Keratinocyte (primary cell): ENCODE results near the gene HDHD5. TPM values are rescaled to one million over a fixed set of nuclear protein-coding genes. Genes with fewer than 3 reads are reported as not detected.

ENCODE experiments used
- DNase-seq: peaks from one replicate; pipeline ENCODE4 v3.0.0-alpha.2; 2011; ENCODE audit warnings: low read depth, missing footprints, low spot score
- FAIRE-seq: peaks from 2 replicates; lab custom pipeline; 2011; peaks lifted over from hg19 to GRCh38; lab: Jason Lieb, UNC
- H2AFZ ChIP-seq: 2 replicates; pipeline ENCODE4 v1.6.0; 2012; ENCODE audit warnings: low read length, control low read depth, inconsistent platforms; ENCODE audit not compliant: control insufficient read depth
- H3K27ac ChIP-seq: 2 replicates; pipeline ENCODE4 v1.5.1; 2011; ENCODE audit warnings: low read length; ENCODE audit not compliant: control insufficient read depth, insufficient read depth
- H3K27me3 ChIP-seq: 3 replicates; pipeline ENCODE4 v1.6.0; 2011; ENCODE audit warnings: low read length; ENCODE audit not compliant: control insufficient read depth, insufficient read depth; ENCODE audit errors: extremely low read depth
- H3K36me3 ChIP-seq, 2 experiments: 2 replicates in 1 of 2; 3 replicates in 1 of 2; pipeline ENCODE4 v1.5.1; 2011; ENCODE audit warnings: low read length in 2 of 2, mild to moderate bottlenecking in 1 of 2; ENCODE audit not compliant: control insufficient read depth in 2 of 2, insufficient read depth in 2 of 2; ENCODE audit errors: extremely low read depth in 1 of 2
- H3K4me1 ChIP-seq: 3 replicates; pipeline ENCODE4 v1.5.1; 2011; ENCODE audit warnings: low read length; ENCODE audit not compliant: control insufficient read depth, insufficient read depth; ENCODE audit errors: extremely low read depth
- H3K4me2 ChIP-seq: 3 replicates; pipeline ENCODE4 v1.6.0; 2011; ENCODE audit warnings: low read depth, low read length; ENCODE audit not compliant: control insufficient read depth, insufficient read depth; ENCODE audit errors: extremely low read depth
- H3K4me3 ChIP-seq, 3 experiments: fragments of 200-600 bp in 1 of 3; sonication (generic) in 1 of 3; 2 replicates in 2 of 3; 3 replicates in 1 of 3; pipeline ENCODE4 v1.5.1; 2011 to 2016; ENCODE audit warnings: low read length in 3 of 3, mild to moderate bottlenecking in 3 of 3, control low read depth in 2 of 3, inconsistent platforms in 1 of 3, low read depth in 1 of 3, mixed read lengths in 1 of 3, mixed run types in 1 of 3, moderate library complexity in 1 of 3; ENCODE audit not compliant: control insufficient read depth in 2 of 3, insufficient read depth in 2 of 3; ENCODE audit errors: extremely low read depth in 1 of 3
- H3K79me2 ChIP-seq: 2 replicates; pipeline ENCODE4 v1.6.0; 2012; ENCODE audit warnings: low read length; ENCODE audit not compliant: control insufficient read depth, insufficient read depth
- H3K9ac ChIP-seq: 3 replicates; pipeline ENCODE4 v1.6.0; 2011; ENCODE audit warnings: low read length; ENCODE audit not compliant: control insufficient read depth, insufficient read depth; ENCODE audit errors: extremely low read depth
- H3K9me1 ChIP-seq: 3 replicates; pipeline ENCODE4 v1.6.0; 2011; ENCODE audit warnings: low read length; ENCODE audit not compliant: control insufficient read depth, insufficient read depth; ENCODE audit errors: extremely low read depth
- H3K9me3 ChIP-seq: 2 replicates; pipeline ENCODE4 v1.5.1; 2012; ENCODE audit warnings: low read depth, low read length; ENCODE audit not compliant: control insufficient read depth
- H4K20me1 ChIP-seq: 3 replicates; pipeline ENCODE4 v1.6.0; 2011; ENCODE audit warnings: low read length; ENCODE audit not compliant: control insufficient read depth, insufficient read depth; ENCODE audit errors: extremely low read depth
- EZH2 ChIP-seq: IDR thresholded peaks from one replicate; pipeline ENCODE4 v1.6.1; 2012; ENCODE audit warnings: inconsistent platforms, mild to moderate bottlenecking, low read length, moderate library complexity
- dilution Hi-C: fragments of 300-500 bp; cut with MboI; formaldehyde crosslinking; loops from one replicate; pipeline ENCODE4 v1.7.0; 2020; ENCODE audit warnings: low sequenced_read_pairs; ENCODE audit not compliant: extremely low pct_ligation_motif_present
- polyA plus RNA-seq, 5 experiments: library from polyadenylated mRNA; depleted of rRNA in 3 of 5; stranded (reverse) in 3 of 5; stranded (forward) in 1 of 5; unstranded in 1 of 5; fragments of >200 nt; gene quantifications; 1 replicate in 1 of 5; 2 replicates in 3 of 5; 3 replicates in 1 of 5; pipeline versions ENCODE4 v1.2.1 to v1.2.3, GENCODE V29; 2011 to 2012; ENCODE audit warnings: missing spikeins in 2 of 5, low read depth in 1 of 5, low replicate concordance in 1 of 5
- TF ChIP-seq, protein P1 (sequence below), 3 experiments: IDR thresholded peaks in 1 of 3; conservative IDR thresholded peaks in 1 of 3; optimal IDR thresholded peaks in 1 of 3; 2 replicates in 2 of 3; 3 replicates in 1 of 3; pipeline versions ENCODE3 to v1.5.1; 2011; ENCODE audit warnings: low read length in 3 of 3, mild to moderate bottlenecking in 3 of 3, moderate library complexity in 2 of 3, control low read depth in 1 of 3, inconsistent platforms in 1 of 3; ENCODE audit not compliant: insufficient read depth in 2 of 3; ENCODE audit errors: extremely low read depth in 1 of 3

The HDHD5 gene
- polyA plus RNA-seq, 1 donor (not counting 4 experiments of a cell fraction or from before 2014, with no cell fraction given) = 22.6 TPM

DNA sequence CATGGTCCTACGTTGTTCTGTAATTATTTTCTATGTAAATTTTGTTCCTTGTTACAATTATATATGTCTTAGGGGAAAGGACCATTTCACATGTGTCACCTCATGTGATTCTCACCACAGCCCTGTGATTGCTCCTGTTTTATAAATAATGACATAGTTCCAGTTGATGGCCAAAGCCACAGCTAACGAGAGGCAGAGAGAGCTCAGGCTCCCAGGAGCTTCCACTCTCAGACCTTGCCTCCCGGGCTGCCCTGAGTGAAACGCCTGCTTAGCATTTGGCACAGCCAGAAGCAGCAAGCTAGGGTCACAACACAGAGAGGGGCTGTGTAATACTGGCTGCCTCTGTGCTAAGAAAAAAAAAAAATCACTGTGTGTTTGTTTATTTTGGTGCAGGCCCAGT is 43.8 kb downstream of the HDHD5 start:
- no peaks in the 10 kb centered on the region for H3K79me2 ChIP-seq
- TF ChIP-seq, protein P1, sequence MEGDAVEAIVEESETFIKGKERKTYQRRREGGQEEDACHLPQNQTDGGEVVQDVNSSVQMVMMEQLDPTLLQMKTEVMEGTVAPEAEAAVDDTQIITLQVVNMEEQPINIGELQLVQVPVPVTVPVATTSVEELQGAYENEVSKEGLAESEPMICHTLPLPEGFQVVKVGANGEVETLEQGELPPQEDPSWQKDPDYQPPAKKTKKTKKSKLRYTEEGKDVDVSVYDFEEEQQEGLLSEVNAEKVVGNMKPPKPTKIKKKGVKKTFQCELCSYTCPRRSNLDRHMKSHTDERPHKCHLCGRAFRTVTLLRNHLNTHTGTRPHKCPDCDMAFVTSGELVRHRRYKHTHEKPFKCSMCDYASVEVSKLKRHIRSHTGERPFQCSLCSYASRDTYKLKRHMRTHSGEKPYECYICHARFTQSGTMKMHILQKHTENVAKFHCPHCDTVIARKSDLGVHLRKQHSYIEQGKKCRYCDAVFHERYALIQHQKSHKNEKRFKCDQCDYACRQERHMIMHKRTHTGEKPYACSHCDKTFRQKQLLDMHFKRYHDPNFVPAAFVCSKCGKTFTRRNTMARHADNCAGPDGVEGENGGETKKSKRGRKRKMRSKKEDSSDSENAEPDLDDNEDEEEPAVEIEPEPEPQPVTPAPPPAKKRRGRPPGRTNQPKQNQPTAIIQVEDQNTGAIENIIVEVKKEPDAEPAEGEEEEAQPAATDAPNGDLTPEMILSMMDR (optimal IDR thresholded peaks at IDR 0.05 in 1 of 3, IDR thresholded peaks at IDR 0.05 in 1 of 3, conservative IDR thresholded peaks at IDR 0.05 in 1 of 3; ENCODE audit: extremely low read depth in 1 of 3, insufficient read depth in 2 of 3, low read length in 3 of 3) = no peak
- no peak for TF ChIP-seq EZH2
- H3K9me3 ChIP-seq = no peaks in the 10 kb centered on the region
- no peak overlapping the region for H3K27ac ChIP-seq
- dilution Hi-C loops = no loop called here
- peaks cover 26% of the 10 kb centered on the region for H3K27me3 ChIP-seq
- H3K4me1 ChIP-seq = no peaks in the 10 kb centered on the region
- H3K9me1 ChIP-seq = no peaks in the 10 kb centered on the region
- H3K36me3 ChIP-seq = no peaks in the 10 kb centered on the region
- H3K4me3 ChIP-seq = no peak overlapping the region
- DNase-seq (no peak), FAIRE-seq (no peak)
- no peak overlapping the region for H2AFZ ChIP-seq
- H3K4me2 ChIP-seq = no peak overlapping the region
- H4K20me1 ChIP-seq = no peaks in the 10 kb centered on the region
- no peak overlapping the region for H3K9ac ChIP-seq

DNA sequence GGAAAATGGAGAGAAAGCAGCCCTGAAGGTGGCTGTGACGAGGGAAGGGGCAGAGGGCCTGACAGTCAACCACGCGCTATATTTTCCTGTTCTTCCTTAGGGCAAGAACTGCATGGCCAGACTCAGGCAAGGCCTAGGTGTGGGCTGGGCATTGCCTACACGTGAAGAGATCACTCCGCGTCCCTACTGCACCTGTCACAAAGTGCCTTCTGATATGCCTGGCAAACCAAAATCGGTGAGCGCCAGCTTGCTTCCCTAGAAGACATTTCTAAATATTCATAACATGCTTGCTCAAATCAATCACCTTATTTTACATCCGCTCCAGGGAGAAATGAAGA is 44.2 kb downstream of the HDHD5 start:
- Histone ChIP-seq H3K9me1 (no peaks in the 10 kb centered on the region), H3K4me1 (no peaks in the 10 kb centered on the region), H3K9me3 (no peaks in the 10 kb centered on the region), H3K4me2 (no peak overlapping the region), H3K27me3 (peaks cover 22% of the 10 kb centered on the region), H3K27ac (no peak overlapping the region), H3K9ac (no peak overlapping the region), H4K20me1 (peaks cover under 1% of the 10 kb centered on the region), H3K4me3 (no peak overlapping the region), H3K79me2 (no peaks in the 10 kb centered on the region), H3K36me3 (peaks cover 0 to 2% of the 10 kb centered on the region in 2 experiments), H2AFZ (no peak overlapping the region)
- no peak for FAIRE-seq
- DNase-seq = no peak
- dilution Hi-C loops = no loop called here
- TF ChIP-seq, protein P1 (optimal IDR thresholded peaks at IDR 0.05 in 1 of 3, IDR thresholded peaks at IDR 0.05 in 1 of 3, conservative IDR thresholded peaks at IDR 0.05 in 1 of 3; ENCODE audit: extremely low read depth in 1 of 3, insufficient read depth in 2 of 3, low read length in 3 of 3) = no peak
- TF ChIP-seq EZH2 = no peak
